Neuron (in vitro differentiated cells): ENCODE data around the gene SLC1A2.

Source experiments
- H2AFZ ChIP-seq: one replicate; pipeline ENCODE4 v1.6.1; 2013; ENCODE audit warnings: low read depth, mild to moderate bottlenecking, inconsistent platforms, low read length, moderate library complexity
- H3K27me3 ChIP-seq: one replicate; pipeline ENCODE4 v1.6.1; 2013; ENCODE audit warnings: low read length; ENCODE audit not compliant: insufficient read depth
- H3K36me3 ChIP-seq: one replicate; pipeline ENCODE4 v1.6.1; 2013; ENCODE audit warnings: low read length; ENCODE audit not compliant: insufficient read depth
- H3K4me1 ChIP-seq: one replicate; pipeline ENCODE4 v1.6.1; 2013; ENCODE audit warnings: low read length; ENCODE audit not compliant: insufficient read depth
- H3K4me3 ChIP-seq: 2 replicates; pipeline ENCODE4 v1.5.1; 2013; ENCODE audit warnings: mild to moderate bottlenecking, low read length, moderate library complexity
- H3K9me3 ChIP-seq: one replicate; pipeline ENCODE4 v1.6.1; 2013; ENCODE audit warnings: low read length

Gene SLC1A2

GRCh38 chr11:35247863-35248262 is 171.5 kb downstream of the SLC1A2 start:
- Histone ChIP-seq H3K9me3 (no peaks in the 10 kb centered on the region), H3K27me3 (no peaks in the 10 kb centered on the region), H3K36me3 (no peaks in the 10 kb centered on the region), H2AFZ (no peak overlapping the region), H3K4me3 (no peak overlapping the region), H3K4me1 (no peaks in the 10 kb centered on the region)

GRCh38 chr11:35247428-35247827 is 171.9 kb downstream of the SLC1A2 start:
- no peak overlapping the region for H2AFZ ChIP-seq
- no peaks in the 10 kb centered on the region for H3K27me3 ChIP-seq
- H3K4me3 ChIP-seq: no peak overlapping the region
- H3K4me1 ChIP-seq: no peaks in the 10 kb centered on the region
- H3K36me3 ChIP-seq: no peaks in the 10 kb centered on the region
- no peaks in the 10 kb centered on the region for H3K9me3 ChIP-seq

- H3K4me3 ChIP-seq: no peak overlapping the region
- no peaks in the 10 kb centered on the region for H3K9me3 ChIP-seq
- no peak overlapping the region for H2AFZ ChIP-seq
- no peaks in the 10 kb centered on the region for H3K36me3 ChIP-seq
- no peaks in the 10 kb centered on the region for H3K27me3 ChIP-seq
- no peaks in the 10 kb centered on the region for H3K4me1 ChIP-seq
Observed at GRCh38 chr11:35246745-35247144, 172.6 kb downstream of the SLC1A2 start.

- no peaks in the 10 kb centered on the region for H3K9me3 ChIP-seq
- no peaks in the 10 kb centered on the region for H3K27me3 ChIP-seq
- no peaks in the 10 kb centered on the region for H3K4me1 ChIP-seq
- H2AFZ ChIP-seq: no peak overlapping the region
- H3K4me3 ChIP-seq: no peak overlapping the region
- no peaks in the 10 kb centered on the region for H3K36me3 ChIP-seq
Observed at GRCh38 chr11:35245786-35246185, 173.6 kb downstream of the SLC1A2 start.

GRCh38 chr11:35245056-35245455 is 174.3 kb downstream of the SLC1A2 start:
- no peaks in the 10 kb centered on the region for H3K27me3 ChIP-seq
- no peaks in the 10 kb centered on the region for H3K36me3 ChIP-seq
- H2AFZ ChIP-seq: no peak overlapping the region
- H3K4me1 ChIP-seq: no peaks in the 10 kb centered on the region
- H3K4me3 ChIP-seq: no peak overlapping the region
- no peaks in the 10 kb centered on the region for H3K9me3 ChIP-seq

GRCh38 chr11:35243774-35244173 is 175.6 kb downstream of the SLC1A2 start:
- Histone ChIP-seq H3K36me3 (no peaks in the 10 kb centered on the region), H3K27me3 (no peaks in the 10 kb centered on the region), H3K4me1 (no peaks in the 10 kb centered on the region), H3K9me3 (no peaks in the 10 kb centered on the region), H2AFZ (no peak overlapping the region), H3K4me3 (no peak overlapping the region)

GRCh38 chr11:35242412-35243242 is 176.7 kb downstream of the SLC1A2 start:
- H3K27me3 ChIP-seq: no peaks in the 10 kb centered on the region
- H3K4me3 ChIP-seq: no peak overlapping the region
- H3K9me3 ChIP-seq: no peaks in the 10 kb centered on the region
- no peaks in the 10 kb centered on the region for H3K4me1 ChIP-seq
- no peak overlapping the region for H2AFZ ChIP-seq
- H3K36me3 ChIP-seq: no peaks in the 10 kb centered on the region

GRCh38 chr11:35241531-35241930 is 177.8 kb downstream of the SLC1A2 start:
- no peaks in the 10 kb centered on the region for H3K27me3 ChIP-seq
- no peaks in the 10 kb centered on the region for H3K9me3 ChIP-seq
- H3K4me3 ChIP-seq: no peak overlapping the region
- H2AFZ ChIP-seq: no peak overlapping the region
- H3K36me3 ChIP-seq: no peaks in the 10 kb centered on the region
- H3K4me1 ChIP-seq: peaks cover 4% of the 10 kb centered on the region

- Histone ChIP-seq H3K36me3 (no peaks in the 10 kb centered on the region), H3K4me3 (no peak overlapping the region), H3K9me3 (no peaks in the 10 kb centered on the region), H2AFZ (no peak overlapping the region), H3K27me3 (no peaks in the 10 kb centered on the region), H3K4me1 (peaks cover 4% of the 10 kb centered on the region)
Observed at GRCh38 chr11:35241083-35241482, 178.3 kb downstream of the SLC1A2 start.

GRCh38 chr11:35239471-35240075 is 179.8 kb downstream of the SLC1A2 start:
- H3K9me3 ChIP-seq: no peaks in the 10 kb centered on the region
- H3K36me3 ChIP-seq: no peaks in the 10 kb centered on the region
- no peak overlapping the region for H2AFZ ChIP-seq
- peaks cover 4% of the 10 kb centered on the region for H3K4me1 ChIP-seq
- no peaks in the 10 kb centered on the region for H3K27me3 ChIP-seq
- H3K4me3 ChIP-seq: no peak overlapping the region

- no peak overlapping the region for H2AFZ ChIP-seq
- H3K9me3 ChIP-seq: no peaks in the 10 kb centered on the region
- H3K4me3 ChIP-seq: no peak overlapping the region
- H3K36me3 ChIP-seq: no peaks in the 10 kb centered on the region
- no peaks in the 10 kb centered on the region for H3K27me3 ChIP-seq
- H3K4me1 ChIP-seq: peaks cover 4% of the 10 kb centered on the region
Observed at GRCh38 chr11:35238882-35239281, 180.5 kb downstream of the SLC1A2 start.

- H2AFZ ChIP-seq: no peak overlapping the region
- no peaks in the 10 kb centered on the region for H3K27me3 ChIP-seq
- no peaks in the 10 kb centered on the region for H3K9me3 ChIP-seq
- H3K36me3 ChIP-seq: no peaks in the 10 kb centered on the region
- H3K4me3 ChIP-seq: no peak overlapping the region
- H3K4me1 ChIP-seq: peaks cover 4% of the 10 kb centered on the region
Observed at GRCh38 chr11:35237860-35238715, 181.3 kb downstream of the SLC1A2 start.

- Histone ChIP-seq H3K36me3 (no peaks in the 10 kb centered on the region), H3K9me3 (no peaks in the 10 kb centered on the region), H3K4me1 (peaks cover 4% of the 10 kb centered on the region), H3K4me3 (no peak overlapping the region), H3K27me3 (no peaks in the 10 kb centered on the region), H2AFZ (no peak overlapping the region)
Observed at GRCh38 chr11:35237351-35237750, 182.0 kb downstream of the SLC1A2 start.
